ENCODE results near the gene RIMBP2. TPM values are rescaled to one million over a fixed set of nuclear protein-coding genes. Genes with fewer than 3 reads are reported as not detected.
"Not testable (repeated sequence)": the region's sequence is repeated elsewhere in the genome, so short reads cannot be mapped to it uniquely, and the experiment has no call there.

The RIMBP2 gene
- polyA plus RNA-seq, 1 donor from 2014 or later: 14.6 TPM

- H3K9me2 ChIP-seq (ENCODE audit: insufficient read depth, low read length): no peaks in the 10 kb centered on the region
- H3K4me2 ChIP-seq (ENCODE audit: low read length): no peak overlapping the region
- H3K9me3 ChIP-seq (ENCODE audit: low read length): no peaks in the 10 kb centered on the region
- H3K27me3 ChIP-seq (ENCODE audit: insufficient read depth, low read depth, low read length): no peaks in the 10 kb centered on the region
- TF ChIP-seq EZH2 (IDR thresholded peaks at IDR 0.05; ENCODE audit: borderline replicate concordance, insufficient read depth, low read length, poor library complexity, severe bottlenecking) (no peak), TAF1 (IDR thresholded peaks at IDR 0.05; ENCODE audit: low read depth) (no peak), POLR2AphosphoS5 (IDR thresholded peaks at IDR 0.05) (no peak), RAD21 (conservative IDR thresholded peaks at IDR 0.05) (no peak), CTCF (IDR thresholded peaks at IDR 0.05; ENCODE audit: poor library complexity, severe bottlenecking) (no peak), REST (IDR thresholded peaks at IDR 0.05; ENCODE audit: borderline replicate concordance) (no peak), MXI1 (conservative IDR thresholded peaks at IDR 0.05; ENCODE audit: poor library complexity, severe bottlenecking) (no peak), SMC3 (conservative IDR thresholded peaks at IDR 0.05; ENCODE audit: poor library complexity) (no peak), EP300 (conservative IDR thresholded peaks at IDR 0.05; ENCODE audit: poor library complexity, severe bottlenecking) (no peak)
- H3K79me2 ChIP-seq (replicated peaks; ENCODE audit: insufficient read depth, low read length): no peaks in the 10 kb centered on the region
- H3K4me3 ChIP-seq (ENCODE audit: low read length): no peak overlapping the region
- H3K27ac ChIP-seq (ENCODE audit: low read length): no peak overlapping the region
- no peak overlapping the region for H3K9ac ChIP-seq (ENCODE audit: low read length)
- H3F3A ChIP-seq (ENCODE audit: insufficient read depth, low read length, poor library complexity, severe bottlenecking): no peaks in the 10 kb centered on the region
- no peaks in the 10 kb centered on the region for H3K36me3 ChIP-seq (ENCODE audit: insufficient read depth, low read length)
- no peak overlapping the region for H2AFZ ChIP-seq (ENCODE audit: low read depth, low read length)
- no peaks in the 10 kb centered on the region for H4K20me1 ChIP-seq (ENCODE audit: insufficient read depth)
Measured at GRCh38 chr12:130587966-130588365, 128.1 kb downstream of the RIMBP2 start.

DNA sequence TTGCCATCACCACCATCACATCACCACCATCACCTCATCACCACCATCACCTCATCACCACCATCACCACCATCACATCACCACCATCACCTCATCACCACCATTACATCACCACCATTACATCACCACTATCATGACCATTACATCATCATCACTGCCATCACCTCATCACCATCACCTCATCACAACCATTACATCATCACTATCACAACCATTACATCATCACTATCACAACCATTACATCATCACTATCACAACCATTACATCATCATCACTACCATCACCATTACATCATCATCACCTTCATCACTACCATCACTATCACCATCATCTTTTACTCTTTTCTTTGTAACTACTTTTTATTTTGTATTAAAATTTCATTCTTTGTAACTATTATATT, 131.6 kb downstream of the RIMBP2 start:
- H3K27ac ChIP-seq (ENCODE audit: low read length); H3K4me3 ChIP-seq (ENCODE audit: low read length); H2AFZ ChIP-seq (ENCODE audit: low read depth, low read length); H3K9me3 ChIP-seq (ENCODE audit: low read length); H3F3A ChIP-seq (ENCODE audit: insufficient read depth, low read length, poor library complexity, severe bottlenecking); H3K9me2 ChIP-seq (ENCODE audit: insufficient read depth, low read length); H3K4me2 ChIP-seq (ENCODE audit: low read length); H4K20me1 ChIP-seq (ENCODE audit: insufficient read depth); H3K9ac ChIP-seq (ENCODE audit: low read length); H3K27me3 ChIP-seq (ENCODE audit: insufficient read depth, low read depth, low read length); H3K79me2 ChIP-seq (replicated peaks; ENCODE audit: insufficient read depth, low read length); H3K36me3 ChIP-seq (ENCODE audit: insufficient read depth, low read length): not testable (repeated sequence)

DNA sequence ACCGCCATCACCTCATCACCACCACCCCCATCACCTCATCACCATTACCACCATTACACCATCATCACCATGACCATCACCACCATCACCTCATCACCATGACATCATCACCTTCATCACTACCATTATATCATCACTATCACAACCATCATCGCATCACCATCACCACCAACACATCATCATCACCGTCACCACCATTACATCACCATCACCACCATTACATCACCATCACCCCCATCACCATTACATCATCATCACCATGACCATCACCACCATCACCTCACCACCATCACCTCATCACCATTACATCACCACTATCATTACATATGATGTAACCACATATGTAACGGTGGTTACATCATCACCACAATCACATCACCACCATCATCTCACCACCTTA, 132.3 kb downstream of the RIMBP2 start:
- no peak overlapping the region for H3K4me3 ChIP-seq (ENCODE audit: low read length)
- no peak overlapping the region for H3K27ac ChIP-seq (ENCODE audit: low read length)
- no peaks in the 10 kb centered on the region for H4K20me1 ChIP-seq (ENCODE audit: insufficient read depth)
- H3F3A ChIP-seq (ENCODE audit: insufficient read depth, low read length, poor library complexity, severe bottlenecking): no peaks in the 10 kb centered on the region
- H3K79me2 ChIP-seq (replicated peaks; ENCODE audit: insufficient read depth, low read length): no peaks in the 10 kb centered on the region
- no peak overlapping the region for H3K4me2 ChIP-seq (ENCODE audit: low read length)
- no peaks in the 10 kb centered on the region for H3K27me3 ChIP-seq (ENCODE audit: insufficient read depth, low read depth, low read length)
- no peaks in the 10 kb centered on the region for H3K9me3 ChIP-seq (ENCODE audit: low read length)
- TF ChIP-seq MXI1 (conservative IDR thresholded peaks at IDR 0.05; ENCODE audit: poor library complexity, severe bottlenecking) (no peak), REST (IDR thresholded peaks at IDR 0.05; ENCODE audit: borderline replicate concordance) (no peak)
- no peak overlapping the region for H2AFZ ChIP-seq (ENCODE audit: low read depth, low read length)
- H3K36me3 ChIP-seq (ENCODE audit: insufficient read depth, low read length): no peaks in the 10 kb centered on the region
- no peak overlapping the region for H3K9ac ChIP-seq (ENCODE audit: low read length)
- H3K9me2 ChIP-seq (ENCODE audit: insufficient read depth, low read length): no peaks in the 10 kb centered on the region

All from neural cell (in vitro differentiated cells).